ENCODE data around the gene SIRPB1.

SIRPB1 gene

GRCh38 chr20:1657556-1658334 is 37.9 kb upstream of the SIRPB1 start, which contains the start of gene SIRPG:
Gene SIRPG, minus strand, starts transcription at chr20:1657779. Its CDS starts 65 bp downstream, at chr20:1657714.
- Histone ChIP-seq H2AFZ (ENCODE audit: low read length) (no peak within 1 kb of the TSS), H4K20me1 (ENCODE audit: insufficient read depth, low read length) (no peaks in the 10 kb centered on the region), H3K36me3 (replicated peaks; ENCODE audit: insufficient read depth, low read length) (no peaks in the 10 kb centered on the region), H3K9me2 (replicated peaks; ENCODE audit: insufficient read depth, low read length) (no peaks in the 10 kb centered on the region), H3K27me3 (replicated peaks; ENCODE audit: insufficient read depth, low read length) (no peaks in the 10 kb centered on the region), H3F3A (ENCODE audit: insufficient read depth, low read length) (peaks cover 3% of the 10 kb centered on the region; the same call in 1 of the 2 replicates), H3K4me1 (ENCODE audit: low read length) (peaks cover 5% of the 10 kb centered on the region), H3K4me2 (ENCODE audit: low read depth, low read length) (no peak within 1 kb of the TSS), H3K9me3 (replicated peaks; ENCODE audit: insufficient read depth, low read length) (no peaks in the 10 kb centered on the region), H3K4me3 (ENCODE audit: low read length) (no peak within 1 kb of the TSS), H3K9ac (ENCODE audit: low read length) (no peak within 1 kb of the TSS), H3K79me2 (ENCODE audit: low read length) (no peaks in the 10 kb centered on the region), H3K27ac (ENCODE audit: low read length) (no peak within 1 kb of the TSS)
- TF ChIP-seq CTCF (IDR thresholded peaks at IDR 0.05; ENCODE audit: low read length) (no peak), EZH2phosphoT487 (IDR thresholded peaks at IDR 0.05; ENCODE audit: low read length) (no peak), EZH2 (optimal IDR thresholded peaks at IDR 0.05; ENCODE audit: low read depth, low read length) (no peak)
- no peak for DNase-seq

GRCh38 chr20:1656844-1657243 is 37.0 kb upstream of the SIRPB1 start:
- DNase-seq = no peak
- H3K36me3 ChIP-seq (replicated peaks; ENCODE audit: insufficient read depth, low read length) = no peaks in the 10 kb centered on the region
- no peaks in the 10 kb centered on the region for H3K9me2 ChIP-seq (replicated peaks; ENCODE audit: insufficient read depth, low read length)
- no peak overlapping the region for H2AFZ ChIP-seq (ENCODE audit: low read length)
- H3K27me3 ChIP-seq (replicated peaks; ENCODE audit: insufficient read depth, low read length) = no peaks in the 10 kb centered on the region
- no peaks in the 10 kb centered on the region for H3K79me2 ChIP-seq (ENCODE audit: low read length)
- no peak overlapping the region for H3K4me2 ChIP-seq (ENCODE audit: low read depth, low read length)
- H3K27ac ChIP-seq (ENCODE audit: low read length) = no peak overlapping the region
- no peak for TF ChIP-seq EZH2 (optimal IDR thresholded peaks at IDR 0.05; ENCODE audit: low read depth, low read length)
- TF ChIP-seq CTCF (IDR thresholded peaks at IDR 0.05; ENCODE audit: low read length) = no peak
- no peak for TF ChIP-seq EZH2phosphoT487 (IDR thresholded peaks at IDR 0.05; ENCODE audit: low read length)
- H3K4me3 ChIP-seq (ENCODE audit: low read length) = no peak overlapping the region
- no peaks in the 10 kb centered on the region for H3K9me3 ChIP-seq (replicated peaks; ENCODE audit: insufficient read depth, low read length)
- H3F3A ChIP-seq (ENCODE audit: insufficient read depth, low read length) = peaks cover 5% of the 10 kb centered on the region; the same call in 1 of the 2 replicates
- H3K4me1 ChIP-seq (ENCODE audit: low read length) = peaks cover 8% of the 10 kb centered on the region
- H3K9ac ChIP-seq (ENCODE audit: low read length) = no peak overlapping the region
- H4K20me1 ChIP-seq (ENCODE audit: insufficient read depth, low read length) = no peaks in the 10 kb centered on the region

- no peak overlapping the region for H3K9ac ChIP-seq (ENCODE audit: low read length)
- no peaks in the 10 kb centered on the region for H3K9me2 ChIP-seq (replicated peaks; ENCODE audit: insufficient read depth, low read length)
- DNase-seq = no peak
- H3K9me3 ChIP-seq (replicated peaks; ENCODE audit: insufficient read depth, low read length) = no peaks in the 10 kb centered on the region
- no peak overlapping the region for H3K4me2 ChIP-seq (ENCODE audit: low read depth, low read length)
- no peak overlapping the region for H3K4me3 ChIP-seq (ENCODE audit: low read length)
- H3K79me2 ChIP-seq (ENCODE audit: low read length) = no peaks in the 10 kb centered on the region
- peaks cover 8% of the 10 kb centered on the region for H3K4me1 ChIP-seq (ENCODE audit: low read length)
- no peak overlapping the region for H3K27ac ChIP-seq (ENCODE audit: low read length)
- H4K20me1 ChIP-seq (ENCODE audit: insufficient read depth, low read length) = no peaks in the 10 kb centered on the region
- H2AFZ ChIP-seq (ENCODE audit: low read length) = no peak overlapping the region
- H3F3A ChIP-seq (ENCODE audit: insufficient read depth, low read length) = peaks cover 5% of the 10 kb centered on the region; the same call in 1 of the 2 replicates
- H3K36me3 ChIP-seq (replicated peaks; ENCODE audit: insufficient read depth, low read length) = no peaks in the 10 kb centered on the region
- no peak for TF ChIP-seq CTCF (IDR thresholded peaks at IDR 0.05; ENCODE audit: low read length)
- TF ChIP-seq EZH2phosphoT487 (IDR thresholded peaks at IDR 0.05; ENCODE audit: low read length) = no peak
- no peak for TF ChIP-seq EZH2 (optimal IDR thresholded peaks at IDR 0.05; ENCODE audit: low read depth, low read length)
- H3K27me3 ChIP-seq (replicated peaks; ENCODE audit: insufficient read depth, low read length) = no peaks in the 10 kb centered on the region
Measured at GRCh38 chr20:1654996-1655395, 35.2 kb upstream of the SIRPB1 start.

All from MM.1S (cell line).